NB4 (cell line): ENCODE results near the gene EGR2.

Experiments used
- DNase-seq: peaks from one replicate; pipeline ENCODE4 v3.0.0; 2010; ENCODE audit warnings: low read depth
- H3K4me3 ChIP-seq: one replicate; pipeline ENCODE4 v1.5.1; 2011; ENCODE audit warnings: mild to moderate bottlenecking, low read depth, low read length, moderate library complexity
- MAX ChIP-seq: IDR thresholded peaks from 2 replicates; pipeline ENCODE4 v1.6.1; 2011; ENCODE audit warnings: low read depth, low read length
- MYC ChIP-seq: IDR thresholded peaks from 2 replicates; pipeline ENCODE4 v1.6.1; 2011; ENCODE audit warnings: low read depth, low read length
- POLR2A ChIP-seq: IDR thresholded peaks from 2 replicates; pipeline ENCODE4 v1.6.1; 2011; ENCODE audit warnings: mild to moderate bottlenecking; ENCODE audit not compliant: insufficient read length; ENCODE audit errors: extremely low read depth
- TF ChIP-seq, protein P1 (sequence below): IDR thresholded peaks from one replicate; pipeline ENCODE4 v1.5.1; 2012; ENCODE audit warnings: low read depth, low read length

The EGR2 gene

DNA sequence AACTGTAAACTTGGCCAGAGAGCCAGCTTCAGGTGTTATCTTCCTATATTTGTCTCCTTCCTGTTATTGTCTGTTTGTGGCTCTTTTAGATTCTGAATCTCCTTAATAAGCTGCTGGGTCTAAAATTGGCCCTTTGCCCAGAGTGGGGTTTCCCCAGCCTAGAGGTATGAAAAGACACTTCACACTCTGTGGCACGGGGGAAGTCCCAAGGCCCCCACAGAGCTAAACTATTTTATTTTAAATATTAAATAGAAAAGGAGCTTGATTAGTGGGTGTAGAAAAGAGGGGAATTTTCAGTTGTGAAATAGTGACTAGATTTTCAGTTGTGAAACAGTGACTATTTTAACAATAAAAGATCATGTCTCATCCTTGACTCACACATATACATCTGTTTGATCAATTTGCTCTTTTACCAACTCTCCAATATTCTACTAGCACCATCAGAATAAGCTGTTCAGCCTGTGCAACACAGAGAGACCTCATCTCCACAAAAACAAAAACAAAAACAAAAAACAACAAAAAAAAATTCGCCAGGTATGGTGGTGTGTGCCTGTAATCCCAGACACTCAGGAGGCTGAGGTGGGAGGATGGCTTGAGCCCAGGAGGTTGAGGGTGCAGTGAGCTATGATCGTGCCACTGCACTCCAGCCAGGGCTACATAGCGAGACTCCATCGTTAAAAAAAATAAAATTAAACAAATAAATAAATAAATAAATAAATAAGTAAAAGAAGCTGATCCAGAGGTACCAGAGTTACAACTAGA is 36.5 kb downstream of the EGR2 start:
- peak; percentile 25 for DNase-seq
- no peak for TF ChIP-seq MYC
- TF ChIP-seq MAX: no peak
- TF ChIP-seq, protein P1, sequence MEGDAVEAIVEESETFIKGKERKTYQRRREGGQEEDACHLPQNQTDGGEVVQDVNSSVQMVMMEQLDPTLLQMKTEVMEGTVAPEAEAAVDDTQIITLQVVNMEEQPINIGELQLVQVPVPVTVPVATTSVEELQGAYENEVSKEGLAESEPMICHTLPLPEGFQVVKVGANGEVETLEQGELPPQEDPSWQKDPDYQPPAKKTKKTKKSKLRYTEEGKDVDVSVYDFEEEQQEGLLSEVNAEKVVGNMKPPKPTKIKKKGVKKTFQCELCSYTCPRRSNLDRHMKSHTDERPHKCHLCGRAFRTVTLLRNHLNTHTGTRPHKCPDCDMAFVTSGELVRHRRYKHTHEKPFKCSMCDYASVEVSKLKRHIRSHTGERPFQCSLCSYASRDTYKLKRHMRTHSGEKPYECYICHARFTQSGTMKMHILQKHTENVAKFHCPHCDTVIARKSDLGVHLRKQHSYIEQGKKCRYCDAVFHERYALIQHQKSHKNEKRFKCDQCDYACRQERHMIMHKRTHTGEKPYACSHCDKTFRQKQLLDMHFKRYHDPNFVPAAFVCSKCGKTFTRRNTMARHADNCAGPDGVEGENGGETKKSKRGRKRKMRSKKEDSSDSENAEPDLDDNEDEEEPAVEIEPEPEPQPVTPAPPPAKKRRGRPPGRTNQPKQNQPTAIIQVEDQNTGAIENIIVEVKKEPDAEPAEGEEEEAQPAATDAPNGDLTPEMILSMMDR: no peak
- TF ChIP-seq POLR2A: no peak
- no peak overlapping the region for H3K4me3 ChIP-seq

GRCh38 chr10:62778125-62778524 is 38.0 kb downstream of the EGR2 start:
- H3K4me3 ChIP-seq: no peak overlapping the region
- TF ChIP-seq MYC: no peak
- TF ChIP-seq MAX: no peak
- no peak for TF ChIP-seq POLR2A
- TF ChIP-seq, protein P1: no peak
- no peak for DNase-seq

GRCh38 chr10:62772186-62772974 is 43.8 kb downstream of the EGR2 start:
- no peak for DNase-seq
- TF ChIP-seq MAX (no peak), POLR2A (no peak), MYC (no peak)
- TF ChIP-seq, protein P1: no peak
- H3K4me3 ChIP-seq: no peak overlapping the region

DNA sequence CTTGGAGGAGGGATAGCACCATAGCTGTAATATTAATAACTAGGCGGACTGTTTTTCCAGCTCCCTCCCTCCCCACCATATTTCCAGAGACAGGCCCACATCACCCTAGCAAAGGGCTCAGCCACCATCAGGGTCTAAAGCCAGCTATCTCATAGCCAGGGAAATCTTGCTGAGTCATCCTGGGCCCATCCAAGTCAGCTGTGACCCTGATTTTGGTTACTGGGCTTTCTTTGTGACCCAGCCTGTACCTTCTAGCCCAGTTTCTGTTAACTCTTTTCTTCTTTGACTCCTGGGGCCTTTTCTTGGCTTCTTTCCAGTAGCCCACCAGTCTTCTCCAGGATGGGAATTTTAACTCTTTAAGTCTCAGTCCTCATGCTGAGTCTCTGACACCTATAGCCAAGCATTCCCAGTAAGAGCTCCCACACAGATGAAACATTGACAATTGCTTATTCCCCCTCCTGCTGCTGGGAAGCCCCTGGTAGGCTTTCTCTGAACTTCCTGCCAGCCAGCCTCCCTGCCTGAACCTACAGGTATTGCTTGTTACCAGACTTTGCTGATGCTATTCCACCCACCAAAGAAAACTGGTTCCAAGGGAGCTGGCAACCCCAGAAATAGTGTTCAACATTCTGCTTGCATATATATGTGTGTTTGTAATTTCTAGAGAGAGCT is 46.5 kb downstream of the EGR2 start:
- H3K4me3 ChIP-seq: no peak overlapping the region
- TF ChIP-seq, protein P1: no peak
- TF ChIP-seq POLR2A (no peak), MYC (no peak), MAX (no peak)
- peak; percentile 16 for DNase-seq

DNA sequence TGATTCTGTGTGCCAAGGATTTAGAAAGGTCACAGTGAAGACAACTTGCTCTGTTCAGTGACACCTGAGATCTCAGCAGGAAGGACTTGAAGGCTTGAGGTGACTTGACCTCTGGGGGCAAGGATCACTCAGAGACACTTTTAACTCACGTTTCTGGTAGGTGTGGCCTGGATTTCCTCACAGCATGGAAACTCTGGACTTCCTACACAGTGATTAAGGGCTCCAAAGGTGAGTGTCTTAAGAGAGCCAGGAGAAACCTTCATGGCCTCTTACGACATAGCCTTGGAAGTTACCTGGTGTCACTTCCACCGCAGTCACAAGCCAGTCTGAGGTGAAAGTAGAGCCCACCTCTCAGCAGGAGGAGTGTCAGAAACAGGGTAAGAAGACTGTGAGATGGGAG is 49.8 kb downstream of the EGR2 start:
- H3K4me3 ChIP-seq: no peak overlapping the region

More for the DNA sequence above, 49.8 kb downstream of the EGR2 start:
- TF ChIP-seq MAX: no peak
- TF ChIP-seq, protein P1: no peak
- TF ChIP-seq POLR2A: no peak
- TF ChIP-seq MYC: no peak
- no peak for DNase-seq
